Measurements from ENCODE around the gene TOR4A. TPM values are rescaled to one million over a fixed set of nuclear protein-coding genes. Genes with fewer than 3 reads are reported as not detected.

TOR4A gene
- total RNA-seq, 1 experiment from 2014 or later, result 0.37 TPM

GRCh38 chr9:137294091-137294680 lies 16.7 kb downstream of the TOR4A start:
- peak; percentile 61 for DNase-seq (ENCODE audit: low spot score)

GRCh38 chr9:137294681-137295237 lies 17.2 kb downstream of the TOR4A start:
- peak; percentile 35 for DNase-seq (ENCODE audit: low spot score)

- no peak for DNase-seq (ENCODE audit: low spot score)
These were observed 17.8 kb downstream of the TOR4A start for GRCh38 chr9:137295238-137295811.

GRCh38 chr9:137295849-137296669 lies 18.5 kb downstream of the TOR4A start:
- no peak for DNase-seq (ENCODE audit: low spot score)

DNA sequence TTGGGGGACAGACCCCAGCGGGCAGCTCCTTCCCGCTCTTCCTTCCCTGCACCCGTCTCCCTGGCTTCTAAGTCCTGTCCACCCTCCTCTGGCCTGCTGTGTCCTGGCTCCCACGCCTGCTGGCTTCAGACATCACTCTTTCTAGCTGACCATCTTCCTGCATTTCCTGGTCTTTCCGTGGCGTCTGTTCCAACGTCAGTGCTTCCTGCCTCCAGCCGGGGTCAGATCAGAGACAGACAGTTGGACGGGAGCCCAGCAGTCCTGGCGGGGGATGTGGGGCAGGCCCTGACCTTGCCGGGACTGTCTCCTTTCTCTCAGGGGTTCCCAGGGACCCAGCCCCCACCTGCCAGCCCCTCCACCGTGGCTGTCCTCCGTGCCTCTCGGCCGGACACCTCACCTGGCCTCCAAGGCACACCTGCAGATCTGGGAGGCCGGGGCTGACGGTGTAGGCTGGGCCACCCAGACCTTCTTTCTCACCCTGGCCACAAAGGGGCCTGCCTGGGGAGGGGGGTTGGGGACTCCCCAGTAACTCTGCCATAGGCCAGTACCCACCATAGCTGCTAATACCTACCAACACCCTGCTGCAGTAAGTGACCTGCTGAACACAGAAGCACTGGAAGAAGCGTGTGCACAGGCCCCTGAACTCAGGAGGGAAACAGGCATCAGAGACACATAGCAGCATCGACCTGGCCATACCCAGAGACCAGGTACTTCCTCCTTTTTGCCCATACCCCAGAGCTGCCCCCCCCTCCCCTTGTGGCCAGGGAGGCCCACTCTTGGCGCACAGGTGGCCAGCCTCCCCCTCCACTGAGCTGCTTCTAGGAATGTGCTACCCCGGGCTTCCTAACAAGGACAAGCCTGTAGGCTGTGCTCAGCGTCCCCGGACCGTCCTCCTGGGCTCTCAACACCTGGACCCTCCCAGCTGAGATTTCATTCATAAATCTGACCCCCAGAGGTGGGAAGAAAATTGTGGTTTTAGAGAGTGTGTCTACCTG lies 19.4 kb downstream of the TOR4A start:
- DNase-seq (ENCODE audit: low spot score), result no peak

- no peak for DNase-seq (ENCODE audit: low spot score)
These were observed 20.4 kb downstream of the TOR4A start for GRCh38 chr9:137297966-137298365.

GRCh38 chr9:137298401-137299202 lies 21.1 kb downstream of the TOR4A start:
- no peak for DNase-seq (ENCODE audit: low spot score)

DNA sequence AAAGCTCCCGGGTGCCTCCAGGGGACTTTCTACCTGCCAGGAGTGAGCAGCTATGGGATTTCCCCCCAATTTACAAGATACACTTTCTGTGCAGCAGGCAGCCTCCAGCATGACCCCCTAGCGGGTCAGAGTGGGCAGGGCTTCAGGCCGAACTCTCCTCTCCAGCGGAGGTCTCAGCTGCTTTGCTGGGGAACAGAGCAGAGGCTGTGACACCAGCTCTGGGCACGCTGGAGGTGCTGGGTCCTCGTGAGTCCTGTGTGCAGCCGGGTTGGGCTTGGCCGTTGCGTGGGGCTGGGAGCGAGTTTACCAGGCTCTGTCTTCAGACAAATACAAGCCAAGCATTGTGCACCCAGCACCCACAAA lies 21.7 kb downstream of the TOR4A start:
- DNase-seq (ENCODE audit: low spot score), result no peak

GRCh38 chr9:137299938-137300337 lies 22.4 kb downstream of the TOR4A start:
- no peak for DNase-seq (ENCODE audit: low spot score)

GRCh38 chr9:137300567-137301080 lies 23.1 kb downstream of the TOR4A start:
- DNase-seq (ENCODE audit: low spot score), result peak; percentile 41

GRCh38 chr9:137301081-137301947 lies 23.8 kb downstream of the TOR4A start:
- DNase-seq (ENCODE audit: low spot score), result no peak

- peak; percentile 47 for DNase-seq (ENCODE audit: low spot score)
These were observed 24.6 kb downstream of the TOR4A start, which contains the start of gene NRARP for GRCh38 chr9:137302118-137302448. TSS of gene NRARP (minus strand) at chr9:137302271. CDS start at chr9:137301928, 343 bp downstream.

DNA sequence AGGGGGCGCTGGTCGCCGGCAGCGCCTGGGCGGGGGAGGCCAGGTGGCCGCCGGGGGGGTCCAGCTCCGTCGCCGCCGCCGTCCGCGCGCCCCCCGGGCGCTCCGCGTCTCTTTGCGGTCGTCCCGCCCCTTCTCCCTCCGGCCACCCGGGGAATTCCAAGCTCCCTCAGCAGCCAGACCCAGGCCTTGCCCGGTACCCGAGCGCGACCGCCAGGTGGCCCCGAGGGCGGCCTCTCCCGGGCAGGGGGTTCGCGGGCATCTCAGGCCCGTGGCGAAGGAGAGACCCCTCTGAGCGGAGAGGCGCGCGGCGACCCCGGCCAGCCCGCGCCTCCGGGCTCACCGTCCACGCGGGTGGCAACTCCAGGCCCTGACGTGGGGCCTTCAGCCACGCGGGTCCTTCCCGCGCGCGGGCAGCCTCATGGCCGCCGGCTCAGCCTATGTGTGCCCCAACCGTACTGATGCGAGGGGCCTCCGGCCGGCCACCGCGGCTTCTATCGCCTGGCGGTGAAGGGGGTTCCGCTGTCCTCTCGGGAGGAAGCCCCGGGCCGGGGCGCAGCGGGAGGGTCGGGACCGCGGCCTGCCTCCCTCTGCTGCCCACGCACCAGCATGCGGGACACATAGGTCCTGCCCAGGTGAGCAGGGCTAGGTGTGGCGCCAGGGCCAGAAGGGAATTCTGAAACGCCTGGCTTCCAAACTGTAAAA lies 25.1 kb downstream of the TOR4A start:
- no peak for DNase-seq (ENCODE audit: low spot score)

DNA sequence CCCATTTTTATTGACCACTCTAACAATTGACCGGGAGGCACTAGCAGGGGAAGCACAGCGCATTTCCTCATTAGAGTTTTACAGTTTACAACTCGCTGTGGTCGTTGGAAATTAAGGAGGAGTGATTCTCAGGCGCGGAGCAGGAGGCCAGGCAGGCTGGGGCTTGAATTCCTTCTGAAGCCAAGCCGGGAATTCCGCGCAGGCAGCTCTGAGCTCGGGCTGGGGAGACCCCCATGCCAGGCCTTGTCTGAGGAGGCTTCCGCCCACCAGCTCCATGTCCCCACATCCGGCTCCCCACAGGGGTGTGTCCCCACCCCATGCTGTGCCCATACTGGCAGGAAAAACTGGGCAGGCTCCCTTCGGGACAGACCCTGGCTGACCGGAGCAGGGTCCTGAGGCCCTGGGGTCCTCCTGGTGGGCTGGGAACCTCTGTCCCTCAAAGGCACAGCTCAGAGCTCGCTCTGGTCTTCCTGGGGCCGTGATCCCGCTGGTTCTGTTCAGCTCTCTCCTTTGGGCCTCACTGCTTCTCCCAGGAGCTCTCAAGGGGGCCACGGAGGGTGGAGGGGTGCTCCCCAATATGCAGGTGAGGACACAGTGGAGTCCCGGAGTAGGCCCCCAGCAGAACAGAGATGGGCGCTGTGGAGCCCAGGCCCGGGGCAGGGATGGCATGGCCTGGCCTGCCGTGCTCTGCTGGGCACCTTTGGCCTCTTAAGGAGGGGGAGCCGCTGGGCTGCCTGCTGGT lies 25.8 kb downstream of the TOR4A start:
- DNase-seq (ENCODE audit: low spot score), result no peak

GRCh38 chr9:137303893-137304382 lies 26.4 kb downstream of the TOR4A start:
- DNase-seq (ENCODE audit: low spot score), result no peak

DNA sequence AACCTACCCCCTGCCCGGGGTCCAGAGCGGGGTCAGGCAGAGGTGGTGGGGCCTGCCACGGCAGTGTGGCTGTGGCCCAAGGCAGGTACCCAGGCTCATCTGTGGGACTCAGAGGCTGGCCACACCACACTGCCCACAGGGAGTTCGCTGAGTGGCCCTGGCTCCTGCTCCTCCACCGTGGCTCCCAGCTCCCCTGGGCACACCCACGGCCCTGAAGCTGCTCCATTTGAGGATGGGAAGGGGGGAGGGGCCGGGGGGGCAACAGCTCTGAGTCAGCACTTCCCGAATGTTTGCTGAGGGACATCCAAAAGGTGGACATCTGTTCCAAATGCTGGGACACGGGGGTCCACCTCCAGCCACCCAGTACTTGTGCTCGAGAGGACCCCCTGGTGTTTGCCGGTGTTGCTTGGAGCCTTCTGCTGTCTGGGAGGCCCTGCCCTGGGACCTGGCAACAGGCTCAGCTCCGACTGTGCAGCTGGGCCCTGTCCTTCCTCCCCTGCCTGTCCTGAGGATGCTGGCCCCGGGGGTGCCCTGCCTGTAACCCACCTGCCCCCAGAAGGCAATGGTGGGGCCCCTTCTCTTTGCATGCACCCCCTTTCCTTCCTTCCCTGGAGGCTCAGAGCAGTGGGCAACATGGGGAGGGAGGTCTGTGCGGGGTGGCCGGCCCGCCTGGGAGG lies 27.0 kb downstream of the TOR4A start:
- no peak for DNase-seq (ENCODE audit: low spot score)

- DNase-seq (ENCODE audit: low spot score), result no peak
These were observed 27.7 kb downstream of the TOR4A start for GRCh38 chr9:137305060-137305797.

All from H4 (cell line).